ENCODE measurements around the gene CDC7.
"Not testable (repeated sequence)": the region's sequence is repeated elsewhere in the genome, so short reads cannot be mapped to it uniquely, and the experiment has no call there.

CDC7 gene

DNA sequence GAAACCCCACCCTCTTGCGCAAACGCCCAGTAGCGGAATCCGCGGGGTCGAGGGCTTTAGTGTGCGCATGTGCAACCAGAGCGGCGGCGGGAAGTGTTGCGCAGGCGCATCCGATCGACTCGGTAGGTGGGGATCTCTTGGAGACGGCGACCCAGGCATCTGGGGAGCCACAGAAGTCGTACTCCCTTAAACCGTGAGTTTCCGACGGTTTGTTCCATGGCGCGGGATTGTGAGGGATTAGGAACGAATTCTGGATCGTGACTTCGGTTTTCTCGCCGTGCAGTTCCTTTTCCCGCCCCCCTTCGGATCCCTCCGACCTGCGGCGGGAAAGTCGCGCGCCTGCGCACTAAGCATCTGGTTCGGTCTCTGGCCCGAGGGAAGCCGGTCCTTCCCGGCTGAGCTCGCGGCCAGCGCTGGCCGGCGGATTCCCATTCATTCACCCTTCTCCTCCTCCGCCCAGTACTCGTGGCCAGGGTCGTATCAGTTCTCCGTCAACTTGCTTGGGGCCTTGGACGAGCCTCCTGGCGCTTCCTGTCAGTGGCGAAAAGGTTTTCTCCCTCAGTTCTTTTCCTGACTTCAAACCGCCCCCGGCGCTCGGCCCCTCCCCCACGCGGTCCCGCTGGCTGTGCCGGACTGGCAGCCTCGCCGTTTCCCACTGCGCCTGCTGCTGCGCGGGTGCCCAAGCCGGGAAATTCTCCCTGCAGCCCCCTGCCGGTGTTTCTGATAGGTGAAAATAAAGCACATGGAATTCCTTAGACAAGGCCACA, at the start of gene CDC7:
TSS of gene CDC7 (plus strand) at position 96 of the 767 bp plus-strand sequence. CDS start 866 bp downstream, outside the sequence.
- peak; percentile 85 for DNase-seq

DNA sequence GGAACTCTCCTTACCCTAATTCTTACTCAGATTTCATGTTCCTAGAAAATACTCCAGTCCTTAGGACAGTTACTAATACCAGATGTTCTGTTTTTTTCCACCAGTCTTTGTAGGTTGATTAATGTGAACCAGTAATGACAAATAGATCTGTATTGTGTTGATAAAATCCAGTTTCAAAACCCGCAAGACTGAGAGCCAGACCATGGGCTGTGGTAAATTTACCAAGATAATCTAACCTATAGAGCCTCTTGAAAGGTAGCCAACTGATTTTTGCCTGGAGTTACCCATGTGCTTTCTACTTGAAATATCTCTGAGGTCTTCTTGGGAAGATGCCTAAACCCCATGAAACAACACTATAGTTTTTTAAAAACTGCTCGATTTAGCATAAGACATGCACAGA, 46.5 kb upstream of the CDC7 start:
- no peak for DNase-seq

GRCh38 chr1:91455334-91455733, 45.3 kb upstream of the CDC7 start:
- no peak for DNase-seq

GRCh38 chr1:91455896-91456295, 44.8 kb upstream of the CDC7 start:
- DNase-seq = no peak

GRCh38 chr1:91465350-91465749, 35.3 kb upstream of the CDC7 start:
- not testable (repeated sequence) for DNase-seq

GRCh38 chr1:91476533-91477217, 24.0 kb upstream of the CDC7 start:
- no peak for DNase-seq

- DNase-seq = no peak
These were observed 13.2 kb upstream of the CDC7 start for GRCh38 chr1:91487469-91487868.

DNA sequence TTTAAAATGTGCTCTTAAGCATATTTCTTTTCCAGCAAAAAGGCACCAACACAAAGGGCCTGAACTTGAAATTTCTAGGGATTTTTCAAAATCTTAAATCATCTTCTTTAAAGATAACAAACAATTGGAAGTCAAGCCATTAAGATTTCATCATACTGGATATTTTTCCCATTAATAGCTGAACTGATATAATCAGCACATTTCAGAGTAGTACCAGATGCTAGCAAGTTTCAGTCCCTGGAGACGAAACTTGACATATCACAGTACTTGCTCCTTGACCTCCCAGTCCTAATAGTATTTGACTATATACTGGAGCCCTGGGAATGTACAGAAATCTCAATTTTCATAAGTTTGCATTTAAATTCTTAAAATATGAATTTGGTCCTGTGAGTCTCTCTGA, 10.2 kb upstream of the CDC7 start:
- peak; percentile 32 for DNase-seq

DNA sequence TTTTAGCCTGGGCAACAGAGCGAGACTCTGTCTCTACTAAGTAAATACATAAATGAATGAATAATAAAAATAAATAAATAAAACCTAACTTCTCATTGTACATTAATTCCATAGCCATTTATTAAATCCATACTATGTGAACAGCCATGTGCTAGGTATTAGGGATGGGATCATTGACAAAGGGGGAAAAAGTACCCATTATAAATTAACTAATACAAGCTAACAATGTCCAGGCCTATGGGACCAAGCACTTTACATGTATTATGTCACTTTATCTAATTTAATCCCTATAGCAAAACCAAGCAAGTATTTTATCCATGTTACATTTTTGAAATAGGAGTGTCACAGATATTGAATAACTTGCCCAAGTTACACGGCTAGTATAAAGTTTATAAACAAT, 2.6 kb upstream of the CDC7 start:
- DNase-seq = no peak

GRCh38 chr1:91498498-91499245, 2.0 kb upstream of the CDC7 start:
- DNase-seq = no peak

- DNase-seq = no peak
These were observed 1.3 kb upstream of the CDC7 start for GRCh38 chr1:91499346-91499745.

GRCh38 chr1:91499904-91500755, 521 bp upstream of the CDC7 start:
- DNase-seq = no peak

- peak; percentile 56 for DNase-seq
These were observed 836 bp downstream of the CDC7 start for GRCh38 chr1:91501523-91501851.

DNA sequence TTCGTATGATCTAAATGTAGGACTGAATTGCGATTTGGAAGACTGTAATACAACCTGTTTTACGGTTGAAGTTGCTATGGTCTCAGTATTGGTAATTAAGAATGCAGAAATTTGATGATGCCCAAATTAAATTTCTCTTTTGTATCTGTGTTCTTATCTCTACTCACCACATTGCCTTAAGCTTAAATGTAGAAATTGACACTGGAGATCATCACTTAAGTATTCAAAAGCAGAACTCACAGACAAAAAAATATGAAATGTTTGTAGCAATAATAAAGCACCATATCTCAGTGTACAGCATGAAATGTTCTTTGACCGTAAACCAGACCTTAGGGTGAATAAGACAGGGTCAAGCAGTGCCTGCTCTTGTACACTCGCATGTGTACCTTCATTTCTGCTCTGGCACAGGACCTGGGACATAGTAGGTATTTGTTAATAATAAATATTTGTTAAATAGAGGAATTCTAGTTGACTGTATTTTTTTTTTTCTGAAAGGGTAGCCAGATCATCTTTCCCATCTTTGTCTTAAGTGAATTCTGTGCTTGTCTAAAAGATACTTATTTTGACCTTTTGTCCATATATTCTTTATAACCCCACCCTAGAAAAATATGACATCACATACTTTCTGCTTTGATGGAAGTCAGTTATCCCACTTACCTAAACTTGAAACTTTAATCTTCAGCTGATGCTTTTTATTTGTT, 1.5 kb downstream of the CDC7 start:
- DNase-seq = no peak

DNA sequence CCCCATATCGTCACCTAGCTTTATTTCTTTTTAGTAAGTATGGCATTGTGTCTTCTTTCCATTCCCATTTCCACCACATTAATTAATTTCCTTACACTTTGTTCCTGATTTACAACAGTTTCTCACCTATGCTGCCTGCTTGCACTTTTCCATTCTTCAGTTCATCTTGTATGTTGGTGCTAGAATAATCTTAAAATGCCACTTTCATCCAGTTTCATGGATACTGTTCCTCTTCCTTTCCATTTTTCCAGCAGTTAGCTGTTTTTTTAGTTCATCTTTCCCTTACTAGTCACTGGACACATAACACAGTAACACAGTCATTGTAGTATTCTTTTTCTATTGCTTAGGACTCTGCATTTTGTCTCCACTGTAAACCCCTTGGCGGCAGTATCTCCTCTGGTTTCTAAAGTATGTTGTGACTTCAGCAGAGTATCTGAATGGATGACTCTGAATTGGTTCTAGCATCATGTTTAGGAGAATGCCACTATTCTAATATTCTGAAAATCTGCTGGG, 2.1 kb downstream of the CDC7 start:
- no peak for DNase-seq

DNA sequence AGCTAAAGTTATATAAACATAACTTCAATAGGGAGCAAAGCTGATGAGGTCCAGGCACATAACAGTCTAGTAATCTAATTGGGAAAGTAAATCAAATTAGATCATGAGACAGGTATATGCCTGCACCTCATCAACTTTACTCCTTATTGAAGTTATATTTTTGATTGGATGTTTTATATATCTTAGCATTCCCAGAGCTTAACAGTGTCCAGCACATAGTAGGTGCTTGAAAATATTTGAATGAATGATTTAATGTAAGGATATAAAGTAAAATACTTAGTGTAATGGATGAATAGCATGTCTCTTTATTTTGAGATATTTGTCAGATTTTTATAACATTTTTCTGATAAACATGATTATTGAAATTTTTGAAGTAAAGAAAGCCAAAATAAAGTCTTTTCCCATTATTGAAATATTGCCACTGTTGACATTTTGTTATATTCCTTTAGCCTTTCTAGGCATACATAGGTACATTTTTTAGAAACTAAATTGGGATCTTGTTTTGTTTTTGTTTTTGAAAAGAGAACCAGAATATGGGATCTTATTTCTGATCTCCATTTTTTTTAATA, 2.8 kb downstream of the CDC7 start:
- no peak for DNase-seq

DNA sequence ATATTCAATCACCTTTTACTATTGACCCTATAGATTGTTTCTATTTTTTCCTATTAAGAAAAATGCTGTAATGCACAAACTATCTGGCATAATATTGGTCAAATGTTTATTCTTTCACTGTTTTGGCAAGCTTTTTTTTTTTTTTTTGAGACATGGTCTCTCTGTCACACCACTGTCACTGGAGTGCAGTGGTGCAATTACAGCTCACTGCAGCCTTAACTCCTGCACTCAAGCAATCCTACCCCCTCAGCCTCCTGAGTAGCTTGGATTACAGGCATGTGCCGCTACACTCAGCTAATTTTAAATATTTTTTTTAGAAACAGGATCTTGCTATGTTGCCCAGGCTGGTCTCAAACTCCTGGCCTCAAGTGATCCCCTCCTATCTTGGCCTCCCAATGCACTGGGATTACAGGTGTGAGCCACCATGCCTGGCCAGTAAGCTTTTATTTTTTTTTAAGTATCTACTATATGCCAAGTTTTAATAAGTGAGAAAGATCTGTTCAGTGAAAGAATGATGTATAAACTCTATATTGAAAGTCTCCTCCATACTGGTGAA, 3.4 kb downstream of the CDC7 start:
- no peak for DNase-seq

GRCh38 chr1:91505086-91505485, 4.4 kb downstream of the CDC7 start:
- DNase-seq = no peak

DNA sequence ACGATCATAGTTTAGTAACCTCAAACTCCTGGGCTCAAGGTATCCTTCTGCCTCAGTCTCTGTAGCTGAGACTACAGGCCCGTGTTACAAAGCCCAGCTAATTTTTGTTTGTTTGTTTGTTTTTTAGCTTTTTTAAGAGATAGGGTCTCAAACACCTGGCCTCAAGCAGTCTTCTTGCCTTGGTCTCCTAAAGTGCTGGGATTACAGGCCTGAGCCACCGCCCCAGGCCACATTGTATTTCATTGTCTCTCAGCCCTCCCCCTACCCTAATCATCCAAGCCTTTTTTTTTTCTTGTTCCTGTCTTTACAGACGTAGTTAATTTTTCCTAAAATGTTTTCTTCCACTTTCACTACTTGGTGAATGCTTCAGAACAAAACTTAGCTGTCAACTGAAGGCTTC, 5.4 kb downstream of the CDC7 start:
- no peak for DNase-seq

- DNase-seq = no peak
These were observed 6.7 kb downstream of the CDC7 start for GRCh38 chr1:91507328-91507727.

GRCh38 chr1:91510754-91511153, 10.1 kb downstream of the CDC7 start:
- DNase-seq = no peak

All from DMS 273 treated with DMSO at 0.1 percent for 48 hours (cell line).